HG03457 (cell line): ENCODE results near the gene FERD3L.

Experiments
- ATAC-seq: cut with Tn5 transposase; IDR thresholded peaks from one replicate; pipeline ENCODE4 v1.9.1; 2021; ENCODE audit warnings: moderate number of reproducible peaks; ENCODE audit not compliant: unreplicated experiment

FERD3L gene

GRCh38 chr7:19101472-19101871 lies 43.7 kb downstream of the FERD3L start:
- no peak for ATAC-seq

GRCh38 chr7:19099924-19100323 lies 45.3 kb downstream of the FERD3L start:
- ATAC-seq: no peak

GRCh38 chr7:19099194-19099593 lies 46.0 kb downstream of the FERD3L start:
- no peak for ATAC-seq

GRCh38 chr7:19098510-19098909 lies 46.7 kb downstream of the FERD3L start:
- ATAC-seq: no peak

GRCh38 chr7:19097165-19098055 lies 47.8 kb downstream of the FERD3L start:
- no peak for ATAC-seq

GRCh38 chr7:19095353-19095860 lies 49.8 kb downstream of the FERD3L start:
- no peak for ATAC-seq
